A549 (cell line): Measurements from ENCODE around the gene HLA-DOB. TPM values are rescaled to one million over a fixed set of nuclear protein-coding genes. Genes with fewer than 3 reads are reported as not detected.

Experiments used
- ATAC-seq, 2 experiments: fragments of 200-7000 bp in 1 of 2; fragments of >200 bp in 1 of 2; cut with Nextera tagmentation in 1 of 2; cut with Tn5 transposase in 1 of 2; 3 replicates each; pipeline versions ENCODE4 v1.8.0 to v1.9.1; 2018 to 2020; ENCODE audit warnings: mild to moderate bottlenecking in 1 of 2, moderate library complexity in 1 of 2
- CTCF ChIA-PET: fragments of 300-600 bp; sonication (Branson Sonifier 250); formaldehyde crosslinking; extraction: SDS; loops from one replicate; lab custom pipeline; 2021; ENCODE audit warnings: antibody characterized with exemption, inconsistent platforms; lab: Yijun Ruan, JAX
- POLR2A ChIA-PET: fragments of 350-600 bp; formaldehyde crosslinking; extraction: SDS; loops from one replicate; lab custom pipeline; 2021; ENCODE audit warnings: antibody characterized with exemption, inconsistent platforms; lab: Yijun Ruan, JAX
- DNase-seq, 2 experiments: peaks; one replicate each; pipeline versions ENCODE4 v3.0.0 to v3.0.0-alpha.2; 2011 to 2016; ENCODE audit warnings: low read depth in 1 of 2, low spot score in 1 of 2
- FAIRE-seq: peaks from 2 replicates; lab custom pipeline; 2011; peaks lifted over from hg19 to GRCh38; lab: Jason Lieb, UNC
- H3K27ac ChIP-seq, 2 experiments: fragments of >200 bp; sonication (Bioruptor Twin); formaldehyde crosslinking; 3 replicates each; pipeline ENCODE4 v1.5.1; 2016 to 2017
- H3K4me1 ChIP-seq: fragments of >200 bp; sonication (Bioruptor Twin); formaldehyde crosslinking; 3 replicates; pipeline ENCODE4 v1.6.1; 2016
- H3K4me2 ChIP-seq: fragments of >200 bp; sonication (Bioruptor Twin); formaldehyde crosslinking; 3 replicates; pipeline ENCODE4 v1.6.1; 2016
- H3K4me3 ChIP-seq: fragments of >200 bp; sonication (Bioruptor Twin); formaldehyde crosslinking; 3 replicates; pipeline ENCODE4 v1.5.1; 2016
- H3K9me3 ChIP-seq: fragments of >200 bp; sonication (Bioruptor Twin); formaldehyde crosslinking; 3 replicates; pipeline ENCODE4 v1.6.1; 2016
- BCL3 ChIP-seq: fragments of >200 bp; sonication (Bioruptor Twin); formaldehyde crosslinking; IDR thresholded peaks from 3 replicates; pipeline ENCODE4 v1.6.1; 2016
- CTCF ChIP-seq: fragments of >200 bp; sonication (Bioruptor Twin); formaldehyde crosslinking; IDR thresholded peaks from 3 replicates; pipeline ENCODE4 v1.5.1; 2016
- E2F6 ChIP-seq: IDR thresholded peaks from 2 replicates; pipeline ENCODE4 v1.6.1; 2012; ENCODE audit warnings: low read depth, borderline replicate concordance
- EHF ChIP-seq: fragments of 250-450 bp; sonication (Bioruptor Pico); IDR thresholded peaks from 2 replicates; pipeline ENCODE4 v1.5.0; 2020; ENCODE audit warnings: mild to moderate bottlenecking
- FOXS1 ChIP-seq: fragments of 250-450 bp; sonication (Bioruptor Pico); IDR thresholded peaks from 2 replicates; pipeline ENCODE4 v1.5.0; 2020; ENCODE audit warnings: mild to moderate bottlenecking, moderate library complexity
- GATA3 ChIP-seq: IDR thresholded peaks from 2 replicates; pipeline ENCODE4 v1.6.1; 2012; ENCODE audit warnings: borderline replicate concordance
- HEYL ChIP-seq: fragments of 250-450 bp; sonication (Bioruptor Pico); IDR thresholded peaks from 2 replicates; pipeline ENCODE4 v1.8.0; 2021; ENCODE audit warnings: mild to moderate bottlenecking, moderate library complexity
- HMGXB4 ChIP-seq: fragments of 250-450 bp; sonication (Bioruptor Pico); IDR thresholded peaks from 2 replicates; pipeline ENCODE4 v1.5.0; 2021; ENCODE audit warnings: mild to moderate bottlenecking, moderate library complexity, borderline replicate concordance
- MAFK ChIP-seq: fragments of 450-650 bp; IDR thresholded peaks from 2 replicates; pipeline ENCODE4 v1.6.1; 2014; ENCODE audit not compliant: partially characterized antibody
- MAZ ChIP-seq: fragments of 150-350 bp; IDR thresholded peaks from 2 replicates; pipeline ENCODE4 v1.6.1; 2014; ENCODE audit warnings: antibody characterized with exemption, low read depth, low read length, borderline replicate concordance
- PHF8 ChIP-seq: fragments of 200-600 bp; sonication (generic); IDR thresholded peaks from 2 replicates; pipeline ENCODE4 v1.6.1; 2016; ENCODE audit warnings: low read depth, mild to moderate bottlenecking, antibody characterized with exemption, moderate library complexity, borderline replicate concordance
- POLR2A ChIP-seq: IDR thresholded peaks from 2 replicates; pipeline ENCODE4 v1.6.1; 2012; ENCODE audit warnings: mild to moderate bottlenecking, low read length
- POLR2AphosphoS2 ChIP-seq: conservative IDR thresholded peaks from 2 replicates; pipeline ENCODE4 v1.6.1; 2012; ENCODE audit warnings: low read length, improper control_type of control experiment, inconsistent platforms
- RAD21 ChIP-seq, 2 experiments: fragments of >200 bp in 1 of 2; sonication (Bioruptor Twin) in 1 of 2; formaldehyde crosslinking in 1 of 2; IDR thresholded peaks in 1 of 2; conservative IDR thresholded peaks in 1 of 2; 2 replicates in 1 of 2; 3 replicates in 1 of 2; pipeline ENCODE4 v1.6.1; 2012 to 2018; ENCODE audit warnings: inconsistent platforms in 1 of 2
- RARB ChIP-seq: fragments of 250-450 bp; sonication (Bioruptor Pico); IDR thresholded peaks from 2 replicates; pipeline ENCODE4 v1.8.0; 2021; ENCODE audit warnings: mild to moderate bottlenecking, moderate library complexity
- RCOR1 ChIP-seq: fragments of 150-350 bp; IDR thresholded peaks from 2 replicates; pipeline ENCODE4 v1.6.1; 2014; ENCODE audit warnings: antibody characterized with exemption, low read length, low read depth
- REST ChIP-seq: fragments of 200-600 bp; sonication (generic); IDR thresholded peaks from 2 replicates; pipeline ENCODE4 v1.6.1; 2016; ENCODE audit warnings: antibody characterized with exemption, mild to moderate bottlenecking, moderate library complexity
- RFX5 ChIP-seq: fragments of 450-650 bp; IDR thresholded peaks from 2 replicates; pipeline ENCODE4 v1.7.1; 2014; ENCODE audit warnings: antibody characterized with exemption, mild to moderate bottlenecking, moderate library complexity
- RNF2 ChIP-seq: fragments of 200-600 bp; sonication (generic); IDR thresholded peaks from 2 replicates; pipeline ENCODE4 v1.6.1; 2016; ENCODE audit warnings: low read depth, mild to moderate bottlenecking, antibody characterized with exemption, moderate library complexity, borderline replicate concordance
- SMC3 ChIP-seq: fragments of >200 bp; sonication (Bioruptor Twin); formaldehyde crosslinking; IDR thresholded peaks from 3 replicates; pipeline ENCODE4 v1.6.1; 2018; ENCODE audit warnings: inconsistent platforms
- WGBS: methylation state at CpG from one replicate; pipeline ENCODE4 v1.1.6; 2017; ENCODE audit errors: missing lambda C conversion rate; 5-methylcytosine and 5-hydroxymethylcytosine counted together
- polyA plus RNA-seq, 4 experiments: library from polyadenylated mRNA; depleted of rRNA in 3 of 4; stranded (reverse); fragments of >200 nt; fragmentation: RNase III in 1 of 4; extraction: RNeasy Plus Mini Kit Qiagen cat#74134 plus additional on column Dnase treatment in 1 of 4; gene quantifications; 2 replicates in 3 of 4; 3 replicates in 1 of 4; pipeline ENCODE4 v1.2.3, GENCODE V29; 2011 to 2017

HLA-DOB gene
- polyA plus RNA-seq, 2 of the 4 experiments (the other 2 are of a cell fraction): 0.08 to 0.10 TPM

GRCh38 chr6:32854376-32855178 lies 37.8 kb upstream of the HLA-DOB start:
- Histone ChIP-seq H3K9me3 (no peaks in the 10 kb centered on the region), H3K4me3 (peak overlapping the region; percentile 61), H3K4me1 (peaks cover 9% of the 10 kb centered on the region; the same call in 2 of the 3 replicates)
- ATAC-seq: peak in 1 of 2 experiments; percentile 4; a peak in 2 of 6 replicates
- peak in 1 of 2 experiments; percentile 18 for DNase-seq
- 30% methylated on average over 22 of the region's 24 CpGs for WGBS
- FAIRE-seq: no peak
- TF ChIP-seq CTCF (no peak), MAFK (no peak), RNF2 (no peak), RCOR1 (no peak), SMC3 (no peak), HEYL (CRISPR knock-in tag) (no peak), POLR2AphosphoS2 (no peak), POLR2A (no peak), GATA3 (no peak), EHF (CRISPR knock-in tag) (no peak), E2F6 (no peak)
- TF ChIP-seq, all 56 proteins: peak for 0
- ChIA-PET POLR2A (interaction anchor here (1.9 to 2.5 kb wide), 2 partner anchors 10 to 16 kb away, joined by 16 to 30 read pairs; partner anchors contain the start of genes PSMB8 and TAP2), CTCF (interaction anchor here (0.6 to 9.4 kb wide), 6 partner anchors 13 to 702 kb away, joined by 3 to 225 read pairs (median 4); partner anchors contain the start of genes PSMB8 and TAP2)
- peak overlapping the region; percentile 95 to 96 for H3K27ac ChIP-seq
- H3K4me2 ChIP-seq: peak overlapping the region; percentile 92

GRCh38 chr6:32853541-32854375 lies 37.0 kb upstream of the HLA-DOB start, which contains the start of the genes PSMB9 and TAP1:
PSMB9 (plus strand) TSS chr6:32854192; CDS start chr6:32854230, 38 bp downstream.
TAP1 (minus strand) TSS chr6:32853704; CDS start chr6:32853636, 68 bp downstream.
- POLR2A ChIA-PET: interaction anchor here (1.2 to 2.5 kb wide), 4 partner anchors 9 to 118 kb away, joined by 4 to 30 read pairs (median 14); partner anchors contain the start of genes HLA-DMB, PSMB8 and TAP2
- CTCF ChIA-PET: interaction anchor here (0.8 to 9.4 kb wide), 10 partner anchors 11 to 131 kb away, joined by 3 to 225 read pairs (median 4); partner anchors contain the start of genes PSMB8 and TAP2
- FAIRE-seq (no peak), ATAC-seq (peak; percentile 92 to 94), DNase-seq (peak; percentile 85 to 90)
- 1% methylated on average over 16 of the region's 68 CpGs for WGBS
- Histone ChIP-seq H3K4me2 (peak within 1 kb of the TSS; percentile 92), H3K4me3 (peak within 1 kb of the TSS; percentile 61), H3K4me1 (peaks cover 9% of the 10 kb centered on the region; the same call in 2 of the 3 replicates), H3K9me3 (no peaks in the 10 kb centered on the region), H3K27ac (peak within 1 kb of the TSS; percentile 95 to 96)
- TF ChIP-seq RFX5 (peak; percentile 99), HMGXB4 (CRISPR knock-in tag) (no peak), RAD21 (conservative IDR thresholded peaks at IDR 0.05 in 1 of 2, IDR thresholded peaks at IDR 0.05 in 1 of 2) (peak; percentile 33 to 51; a peak in 4 of 5 replicates), POLR2A (peak; percentile 47), RNF2 (no peak), MAZ (0 out of 2 replicates have a peak, but pooled peaks have one; percentile 40), SMC3 (peak; percentile 76), RARB (no peak), BCL3 (0 out of 3 replicates have a peak, but pooled peaks have one; percentile 23), FOXS1 (no peak), PHF8 (peak; percentile 65; the same call in 1 of the 2 replicates), REST (peak; percentile 58; the same call in 1 of the 2 replicates)
